A549 (cell line): ENCODE measurements around the gene CDH22. TPM values are rescaled to one million over a fixed set of nuclear protein-coding genes. Genes with fewer than 3 reads are reported as not detected.

ENCODE experiments used
- ATAC-seq, 2 experiments: fragments of 200-7000 bp in 1 of 2; fragments of >200 bp in 1 of 2; cut with Nextera tagmentation in 1 of 2; cut with Tn5 transposase in 1 of 2; 3 replicates each; pipeline versions ENCODE4 v1.8.0 to v1.9.1; 2018 to 2020; ENCODE audit warnings: mild to moderate bottlenecking in 1 of 2, moderate library complexity in 1 of 2
- CTCF ChIA-PET: fragments of 300-600 bp; sonication (Branson Sonifier 250); formaldehyde crosslinking; extraction: SDS; loops from one replicate; lab custom pipeline; 2021; ENCODE audit warnings: antibody characterized with exemption, inconsistent platforms; lab: Yijun Ruan, JAX
- POLR2A ChIA-PET: fragments of 350-600 bp; formaldehyde crosslinking; extraction: SDS; loops from one replicate; lab custom pipeline; 2021; ENCODE audit warnings: antibody characterized with exemption, inconsistent platforms; lab: Yijun Ruan, JAX
- DNase-seq, 2 experiments: peaks; one replicate each; pipeline versions ENCODE4 v3.0.0 to v3.0.0-alpha.2; 2011 to 2016; ENCODE audit warnings: low read depth in 1 of 2, low spot score in 1 of 2
- FAIRE-seq: peaks from 2 replicates; lab custom pipeline; 2011; peaks lifted over from hg19 to GRCh38; lab: Jason Lieb, UNC
- H3K27ac ChIP-seq, 2 experiments: fragments of >200 bp; sonication (Bioruptor Twin); formaldehyde crosslinking; 3 replicates each; pipeline ENCODE4 v1.5.1; 2016 to 2017
- H3K4me1 ChIP-seq: fragments of >200 bp; sonication (Bioruptor Twin); formaldehyde crosslinking; 3 replicates; pipeline ENCODE4 v1.6.1; 2016
- H3K4me2 ChIP-seq: fragments of >200 bp; sonication (Bioruptor Twin); formaldehyde crosslinking; 3 replicates; pipeline ENCODE4 v1.6.1; 2016
- H3K4me3 ChIP-seq: fragments of >200 bp; sonication (Bioruptor Twin); formaldehyde crosslinking; 3 replicates; pipeline ENCODE4 v1.5.1; 2016
- H3K9me3 ChIP-seq: fragments of >200 bp; sonication (Bioruptor Twin); formaldehyde crosslinking; 3 replicates; pipeline ENCODE4 v1.6.1; 2016
- CEBPB ChIP-seq, 2 experiments: fragments of >200 bp in 1 of 2; sonication (Bioruptor Twin) in 1 of 2; formaldehyde crosslinking in 1 of 2; IDR thresholded peaks; 2 replicates each; pipeline ENCODE4 v1.6.1; 2012 to 2016
- CTCF ChIP-seq: fragments of >200 bp; sonication (Bioruptor Twin); formaldehyde crosslinking; IDR thresholded peaks from 3 replicates; pipeline ENCODE4 v1.5.1; 2016
- HMGXB4 ChIP-seq: fragments of 250-450 bp; sonication (Bioruptor Pico); IDR thresholded peaks from 2 replicates; pipeline ENCODE4 v1.5.0; 2021; ENCODE audit warnings: mild to moderate bottlenecking, moderate library complexity, borderline replicate concordance
- HOXA7 ChIP-seq: fragments of 250-450 bp; sonication (Bioruptor Pico); IDR thresholded peaks from 2 replicates; pipeline ENCODE4 v1.5.0; 2020; ENCODE audit warnings: mild to moderate bottlenecking, moderate library complexity
- HOXB5 ChIP-seq: fragments of 250-450 bp; sonication (Bioruptor Pico); IDR thresholded peaks from 2 replicates; pipeline ENCODE4 v1.5.0; 2020; ENCODE audit warnings: mild to moderate bottlenecking, moderate library complexity
- KDM1A ChIP-seq: fragments of 200-600 bp; sonication (generic); IDR thresholded peaks from 2 replicates; pipeline ENCODE4 v1.6.1; 2016; ENCODE audit warnings: low read depth, mild to moderate bottlenecking
- MAZ ChIP-seq: fragments of 150-350 bp; IDR thresholded peaks from 2 replicates; pipeline ENCODE4 v1.6.1; 2014; ENCODE audit warnings: antibody characterized with exemption, low read depth, low read length, borderline replicate concordance
- NPAS2 ChIP-seq: fragments of 250-450 bp; sonication (Bioruptor Pico); IDR thresholded peaks from 2 replicates; pipeline ENCODE4 v1.8.0; 2022; ENCODE audit warnings: mild to moderate bottlenecking, moderate library complexity, borderline replicate concordance
- PBX3 ChIP-seq: IDR thresholded peaks from 2 replicates; pipeline ENCODE4 v1.6.1; 2012
- RAD21 ChIP-seq, 2 experiments: fragments of >200 bp in 1 of 2; sonication (Bioruptor Twin) in 1 of 2; formaldehyde crosslinking in 1 of 2; IDR thresholded peaks in 1 of 2; conservative IDR thresholded peaks in 1 of 2; 2 replicates in 1 of 2; 3 replicates in 1 of 2; pipeline ENCODE4 v1.6.1; 2012 to 2018; ENCODE audit warnings: inconsistent platforms in 1 of 2
- RARB ChIP-seq: fragments of 250-450 bp; sonication (Bioruptor Pico); IDR thresholded peaks from 2 replicates; pipeline ENCODE4 v1.8.0; 2021; ENCODE audit warnings: mild to moderate bottlenecking, moderate library complexity
- REST ChIP-seq: fragments of 200-600 bp; sonication (generic); IDR thresholded peaks from 2 replicates; pipeline ENCODE4 v1.6.1; 2016; ENCODE audit warnings: antibody characterized with exemption, mild to moderate bottlenecking, moderate library complexity
- SMC3 ChIP-seq: fragments of >200 bp; sonication (Bioruptor Twin); formaldehyde crosslinking; IDR thresholded peaks from 3 replicates; pipeline ENCODE4 v1.6.1; 2018; ENCODE audit warnings: inconsistent platforms
- ZFP36 ChIP-seq: fragments of 450-650 bp; IDR thresholded peaks from 2 replicates; pipeline ENCODE4 v1.6.1; 2014; ENCODE audit warnings: borderline replicate concordance; ENCODE audit not compliant: partially characterized antibody
- WGBS: methylation state at CpG from one replicate; pipeline ENCODE4 v1.1.6; 2017; ENCODE audit errors: missing lambda C conversion rate; 5-methylcytosine and 5-hydroxymethylcytosine counted together
- polyA plus RNA-seq, 4 experiments: library from polyadenylated mRNA; depleted of rRNA in 3 of 4; stranded (reverse); fragments of >200 nt; fragmentation: RNase III in 1 of 4; extraction: RNeasy Plus Mini Kit Qiagen cat#74134 plus additional on column Dnase treatment in 1 of 4; gene quantifications; 2 replicates in 3 of 4; 3 replicates in 1 of 4; pipeline ENCODE4 v1.2.3, GENCODE V29; 2011 to 2017
- TF ChIP-seq, protein P1 (sequence below): fragments of 450-650 bp; IDR thresholded peaks from 2 replicates; pipeline ENCODE4 v1.6.1; 2014; ENCODE audit warnings: antibody characterized with exemption
- TF ChIP-seq, protein P2 (sequence below): IDR thresholded peaks from 2 replicates; pipeline ENCODE4 v1.6.1; 2012; ENCODE audit warnings: low read depth, borderline replicate concordance
- TF ChIP-seq, protein P3 (sequence below): fragments of >200 bp; sonication (Bioruptor Twin); formaldehyde crosslinking; IDR thresholded peaks from 2 replicates; pipeline ENCODE4 v1.6.1; 2016

CDH22 gene
- polyA plus RNA-seq, 2 of the 4 experiments (the other 2 are of a cell fraction): not detected

DNA sequence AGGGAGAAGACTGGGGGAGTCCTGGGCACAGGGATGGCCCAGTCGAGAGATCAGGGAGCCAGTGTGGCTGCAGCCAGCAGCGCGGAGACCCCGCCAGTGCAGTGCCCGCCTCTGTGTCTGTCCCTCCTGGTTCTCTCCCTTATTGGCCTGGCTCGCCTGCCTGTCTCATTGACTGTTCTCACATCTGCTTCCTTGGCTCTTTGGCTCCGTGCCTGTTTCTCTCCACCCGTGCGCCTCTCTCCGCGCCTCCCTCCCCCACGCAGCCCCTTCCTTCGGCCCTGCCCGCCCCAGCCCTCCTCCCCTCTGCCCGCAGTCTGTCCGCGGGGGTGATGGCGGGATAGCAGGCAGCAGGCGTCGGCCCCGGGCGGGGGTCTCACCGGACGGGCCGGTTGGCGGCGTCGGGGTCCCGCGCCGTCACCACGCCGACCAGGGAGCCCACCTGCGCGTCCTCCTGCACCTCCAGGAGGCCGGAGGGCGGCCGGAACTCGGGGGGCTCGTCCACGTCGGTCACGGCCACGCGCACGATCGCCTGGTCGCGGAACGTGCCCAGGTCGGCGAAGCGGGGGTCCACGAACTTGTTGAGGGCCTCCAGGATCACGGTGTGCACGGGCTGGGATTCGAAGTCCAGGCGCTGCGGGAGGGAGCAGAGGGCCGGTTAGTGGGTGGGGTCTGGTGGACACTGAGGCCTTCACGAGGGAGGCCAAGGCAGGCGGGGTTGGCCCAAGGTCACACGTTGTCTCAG is 98.2 kb downstream of the CDH22 start:
- CTCF ChIA-PET: no interaction called here
- Histone ChIP-seq H3K27ac (no peak overlapping the region), H3K9me3 (no peaks in the 10 kb centered on the region), H3K4me3 (no peak overlapping the region), H3K4me2 (no peak overlapping the region), H3K4me1 (peaks cover 18% of the 10 kb centered on the region)
- no peak for TF ChIP-seq REST
- no peak for TF ChIP-seq CEBPB (IDR thresholded peaks at IDR 0.05)
- no peak for TF ChIP-seq ZFP36
- TF ChIP-seq HMGXB4: no peak
- TF ChIP-seq, protein P1, sequence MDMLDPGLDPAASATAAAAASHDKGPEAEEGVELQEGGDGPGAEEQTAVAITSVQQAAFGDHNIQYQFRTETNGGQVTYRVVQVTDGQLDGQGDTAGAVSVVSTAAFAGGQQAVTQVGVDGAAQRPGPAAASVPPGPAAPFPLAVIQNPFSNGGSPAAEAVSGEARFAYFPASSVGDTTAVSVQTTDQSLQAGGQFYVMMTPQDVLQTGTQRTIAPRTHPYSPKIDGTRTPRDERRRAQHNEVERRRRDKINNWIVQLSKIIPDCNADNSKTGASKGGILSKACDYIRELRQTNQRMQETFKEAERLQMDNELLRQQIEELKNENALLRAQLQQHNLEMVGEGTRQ: no peak
- TF ChIP-seq, protein P2, sequence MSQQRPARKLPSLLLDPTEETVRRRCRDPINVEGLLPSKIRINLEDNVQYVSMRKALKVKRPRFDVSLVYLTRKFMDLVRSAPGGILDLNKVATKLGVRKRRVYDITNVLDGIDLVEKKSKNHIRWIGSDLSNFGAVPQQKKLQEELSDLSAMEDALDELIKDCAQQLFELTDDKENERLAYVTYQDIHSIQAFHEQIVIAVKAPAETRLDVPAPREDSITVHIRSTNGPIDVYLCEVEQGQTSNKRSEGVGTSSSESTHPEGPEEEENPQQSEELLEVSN: no peak
- TF ChIP-seq SMC3: no peak
- TF ChIP-seq, protein P3, sequence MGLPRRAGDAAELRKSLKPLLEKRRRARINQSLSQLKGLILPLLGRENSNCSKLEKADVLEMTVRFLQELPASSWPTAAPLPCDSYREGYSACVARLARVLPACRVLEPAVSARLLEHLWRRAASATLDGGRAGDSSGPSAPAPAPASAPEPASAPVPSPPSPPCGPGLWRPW: no peak
- no peak for TF ChIP-seq PBX3
- no peak for TF ChIP-seq HOXB5 (CRISPR knock-in tag)
- TF ChIP-seq HOXA7 (CRISPR knock-in tag): no peak
- no peak for TF ChIP-seq KDM1A
- no peak for TF ChIP-seq MAZ
- no peak for TF ChIP-seq RAD21 (conservative IDR thresholded peaks at IDR 0.05 in 1 of 2, IDR thresholded peaks at IDR 0.05 in 1 of 2)
- no peak for TF ChIP-seq RARB (CRISPR knock-in tag)
- TF ChIP-seq NPAS2 (CRISPR knock-in tag): no peak
- TF ChIP-seq CTCF: no peak
- no peak for DNase-seq
- 82% methylated on average over 32 of the region's 63 CpGs for WGBS
- no peak for FAIRE-seq
- ATAC-seq: no peak
- POLR2A ChIA-PET: no interaction called here
